Measurements from ENCODE around the gene LAMA2. TPM values are rescaled to one million over a fixed set of nuclear protein-coding genes. Genes with fewer than 3 reads are reported as not detected.

The LAMA2 gene
- total RNA-seq, 1 experiment from 2014 or later, result 4.2 TPM

DNA sequence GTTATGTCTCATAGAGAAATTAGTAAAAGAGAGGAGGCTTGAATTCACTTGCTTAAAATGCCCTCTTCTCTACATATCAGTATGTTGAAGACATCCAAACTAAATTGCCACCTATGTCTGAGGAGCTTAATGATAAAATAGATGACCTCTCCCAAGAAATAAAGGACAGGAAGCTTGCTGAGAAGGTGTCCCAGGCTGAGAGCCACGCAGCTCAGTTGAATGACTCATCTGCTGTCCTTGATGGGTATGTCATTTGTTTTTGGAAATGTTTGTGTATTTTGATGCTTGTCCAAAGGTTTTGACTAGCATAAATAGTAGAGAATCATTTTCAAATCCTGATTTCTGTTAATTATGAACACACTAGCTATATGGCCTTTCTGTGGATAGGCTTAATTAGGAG lies 519.3 kb downstream of the LAMA2 start:
- H3K4me1 Mint-ChIP-seq, result no peaks in the 10 kb centered on the region
- H3K27me3 ChIP-seq (ENCODE audit: insufficient read depth, low read length), result no peaks in the 10 kb centered on the region
- H3K27me3 Mint-ChIP-seq (ENCODE audit: low read depth), result no peaks in the 10 kb centered on the region
- H3K9me3 Mint-ChIP-seq, result no peaks in the 10 kb centered on the region
- H3K4me3 Mint-ChIP-seq, result no peak overlapping the region
- no peak overlapping the region for H2BK120ac ChIP-seq (ENCODE audit: low read depth, low read length, poor library complexity, severe bottlenecking)
- H2BK15ac ChIP-seq (ENCODE audit: low read depth, low read length), result no peak overlapping the region
- no peak overlapping the region for H3K18ac ChIP-seq (ENCODE audit: insufficient read length, low read depth, low read length)
- no peak overlapping the region for H3K4ac ChIP-seq (ENCODE audit: low read depth, low read length)
- H2BK5ac ChIP-seq (ENCODE audit: insufficient read length, low read length), result no peak overlapping the region
- DNase-seq, result no peak
- H4K91ac ChIP-seq (ENCODE audit: insufficient read length, low read depth, low read length), result no peak overlapping the region
- H2AK5ac ChIP-seq (ENCODE audit: insufficient read length, low read length), result no peak overlapping the region
- H3K23me2 ChIP-seq (ENCODE audit: insufficient read length, low read depth, low read length, poor library complexity, severe bottlenecking), result no peaks in the 10 kb centered on the region
- no peak overlapping the region for H4K5ac ChIP-seq (ENCODE audit: insufficient read length, low read depth, low read length)
- no peak overlapping the region for H3K27ac ChIP-seq (ENCODE audit: insufficient read length, low read depth, low read length)
- H2AFZ ChIP-seq (ENCODE audit: low read length), result no peak overlapping the region
- no peak overlapping the region for H3K14ac ChIP-seq (ENCODE audit: insufficient read depth, low read length)
- H3K4me1 ChIP-seq (ENCODE audit: insufficient read depth, low read length), result no peaks in the 10 kb centered on the region
- no peaks in the 10 kb centered on the region for H4K20me1 ChIP-seq (ENCODE audit: control insufficient read depth, insufficient read depth, insufficient read length)
- no peak overlapping the region for H3K23ac ChIP-seq (ENCODE audit: insufficient read length, low read depth, low read length)
- H3K79me1 ChIP-seq (ENCODE audit: insufficient read depth, low read depth, low read length, poor library complexity, severe bottlenecking), result no peaks in the 10 kb centered on the region
- H3K9ac ChIP-seq (ENCODE audit: extremely low read depth, insufficient read length, low read length), result no peak overlapping the region
- H3T11ph ChIP-seq (ENCODE audit: low read length), result no peak overlapping the region
- H2BK20ac ChIP-seq (ENCODE audit: low read depth, low read length, poor library complexity, severe bottlenecking), result no peak overlapping the region
- H3K36me3 Mint-ChIP-seq (ENCODE audit: insufficient read depth in 1 of 3, low read depth in 3 of 3), result no peaks in the 10 kb centered on the region
- no peak overlapping the region; a peak in 1 of 7 replicates for H3K27ac Mint-ChIP-seq
- H3K56ac ChIP-seq (ENCODE audit: insufficient read length, low read depth, low read length), result no peak overlapping the region
- H3K9me3 ChIP-seq (ENCODE audit: control insufficient read depth, low read depth, low read length), result no peaks in the 10 kb centered on the region
- H4K8ac ChIP-seq (replicated peaks; ENCODE audit: insufficient read length, low read depth, low read length), result no peak overlapping the region
- no peak overlapping the region for H2BK12ac ChIP-seq (ENCODE audit: insufficient read length, low read depth, low read length)
- H3K4me2 ChIP-seq (ENCODE audit: insufficient read depth, insufficient read length, low read length), result no peak overlapping the region
- no peaks in the 10 kb centered on the region for H3K79me2 ChIP-seq (ENCODE audit: insufficient read depth, low read length)
- WGBS (ENCODE audit: extremely low coverage, insufficient read length, low lambda C conversion rate), result no CpG with 5 or more reads among the region's 1 CpG
- TF ChIP-seq, protein P1, sequence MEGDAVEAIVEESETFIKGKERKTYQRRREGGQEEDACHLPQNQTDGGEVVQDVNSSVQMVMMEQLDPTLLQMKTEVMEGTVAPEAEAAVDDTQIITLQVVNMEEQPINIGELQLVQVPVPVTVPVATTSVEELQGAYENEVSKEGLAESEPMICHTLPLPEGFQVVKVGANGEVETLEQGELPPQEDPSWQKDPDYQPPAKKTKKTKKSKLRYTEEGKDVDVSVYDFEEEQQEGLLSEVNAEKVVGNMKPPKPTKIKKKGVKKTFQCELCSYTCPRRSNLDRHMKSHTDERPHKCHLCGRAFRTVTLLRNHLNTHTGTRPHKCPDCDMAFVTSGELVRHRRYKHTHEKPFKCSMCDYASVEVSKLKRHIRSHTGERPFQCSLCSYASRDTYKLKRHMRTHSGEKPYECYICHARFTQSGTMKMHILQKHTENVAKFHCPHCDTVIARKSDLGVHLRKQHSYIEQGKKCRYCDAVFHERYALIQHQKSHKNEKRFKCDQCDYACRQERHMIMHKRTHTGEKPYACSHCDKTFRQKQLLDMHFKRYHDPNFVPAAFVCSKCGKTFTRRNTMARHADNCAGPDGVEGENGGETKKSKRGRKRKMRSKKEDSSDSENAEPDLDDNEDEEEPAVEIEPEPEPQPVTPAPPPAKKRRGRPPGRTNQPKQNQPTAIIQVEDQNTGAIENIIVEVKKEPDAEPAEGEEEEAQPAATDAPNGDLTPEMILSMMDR (conservative IDR thresholded peaks at IDR 0.05), result no peak
